ENCODE measurements around the gene ITGA8.

The ITGA8 gene

GRCh38 chr10:15754937-15755336, 35.2 kb upstream of the ITGA8 start:
- TF ChIP-seq CTCF (conservative IDR thresholded peaks at IDR 0.05; ENCODE audit: control insufficient read depth, insufficient read depth, low read depth, low read length), result no peak
- DNase-seq (ENCODE audit: low read depth), result no peak
- no peak overlapping the region for H3K4me3 ChIP-seq (ENCODE audit: control insufficient read depth, low read depth, low read length)

GRCh38 chr10:15751046-15751445, 31.3 kb upstream of the ITGA8 start:
- no peak overlapping the region for H3K4me3 ChIP-seq (ENCODE audit: control insufficient read depth, low read depth, low read length)
- DNase-seq (ENCODE audit: low read depth), result peak; percentile 13
- TF ChIP-seq CTCF (conservative IDR thresholded peaks at IDR 0.05; ENCODE audit: control insufficient read depth, insufficient read depth, low read depth, low read length), result no peak

GRCh38 chr10:15748126-15748525, 28.4 kb upstream of the ITGA8 start:
- no peak overlapping the region for H3K4me3 ChIP-seq (ENCODE audit: control insufficient read depth, low read depth, low read length)
- no peak for DNase-seq (ENCODE audit: low read depth)
- TF ChIP-seq CTCF (conservative IDR thresholded peaks at IDR 0.05; ENCODE audit: control insufficient read depth, insufficient read depth, low read depth, low read length), result no peak

- no peak overlapping the region for H3K4me3 ChIP-seq (ENCODE audit: control insufficient read depth, low read depth, low read length)
- no peak for TF ChIP-seq CTCF (conservative IDR thresholded peaks at IDR 0.05; ENCODE audit: control insufficient read depth, insufficient read depth, low read depth, low read length)
- no peak for DNase-seq (ENCODE audit: low read depth)
Measured at GRCh38 chr10:15747632-15748031, 27.9 kb upstream of the ITGA8 start.

GRCh38 chr10:15745751-15746150, 26.0 kb upstream of the ITGA8 start:
- no peak overlapping the region for H3K4me3 ChIP-seq (ENCODE audit: control insufficient read depth, low read depth, low read length)
- DNase-seq (ENCODE audit: low read depth), result peak; percentile 90
- no peak for TF ChIP-seq CTCF (conservative IDR thresholded peaks at IDR 0.05; ENCODE audit: control insufficient read depth, insufficient read depth, low read depth, low read length)

GRCh38 chr10:15744217-15744865, 24.6 kb upstream of the ITGA8 start:
- peak; percentile 61 for TF ChIP-seq CTCF (conservative IDR thresholded peaks at IDR 0.05; ENCODE audit: control insufficient read depth, insufficient read depth, low read depth, low read length)
- DNase-seq (ENCODE audit: low read depth), result peak; percentile 73
- no peak overlapping the region for H3K4me3 ChIP-seq (ENCODE audit: control insufficient read depth, low read depth, low read length)

- no peak for TF ChIP-seq CTCF (conservative IDR thresholded peaks at IDR 0.05; ENCODE audit: control insufficient read depth, insufficient read depth, low read depth, low read length)
- H3K4me3 ChIP-seq (ENCODE audit: control insufficient read depth, low read depth, low read length), result no peak overlapping the region
- no peak for DNase-seq (ENCODE audit: low read depth)
Measured at GRCh38 chr10:15743443-15743842, 23.7 kb upstream of the ITGA8 start.
